Calu3 (cell line): ENCODE measurements around the gene GRAP2. TPM values are rescaled to one million over a fixed set of nuclear protein-coding genes. Genes with fewer than 3 reads are reported as not detected.

ENCODE experiments used
- BruUV-seq: library from RNA; stranded (reverse); fragments of 400-500 nt; replicated peaks from 2 replicates; lab custom pipeline; 2021; lab: Mats Ljungman, UMichigan
- CTCF ChIA-PET: fragments of 300-600 bp; sonication (Branson Sonifier 250); formaldehyde crosslinking; loops from one replicate; lab custom pipeline; 2022; ENCODE audit warnings: antibody characterized with exemption; lab: Charles Lee
- DNase-seq: peaks from one replicate; pipeline ENCODE4 v3.0.0; 2022
- H3K27ac Mint-ChIP-seq: one replicate; pipeline ENCODE4 v1.8.0; 2022; ENCODE audit warnings: mixed read lengths; ENCODE audit not compliant: unreplicated experiment
- H3K27me3 Mint-ChIP-seq: one replicate; pipeline ENCODE4 v1.8.0; 2022; ENCODE audit warnings: mixed read lengths; ENCODE audit not compliant: unreplicated experiment
- H3K36me3 Mint-ChIP-seq: one replicate; pipeline ENCODE4 v1.8.0; 2022; ENCODE audit warnings: mild to moderate bottlenecking, moderate library complexity, mixed read lengths; ENCODE audit not compliant: insufficient read depth, unreplicated experiment
- H3K4me1 Mint-ChIP-seq: one replicate; pipeline ENCODE4 v1.8.0; 2022; ENCODE audit warnings: mild to moderate bottlenecking, low read depth, mixed read lengths; ENCODE audit not compliant: unreplicated experiment
- H3K4me3 Mint-ChIP-seq: one replicate; pipeline ENCODE4 v1.8.0; 2022; ENCODE audit warnings: mild to moderate bottlenecking, low read depth, moderate library complexity, mixed read lengths; ENCODE audit not compliant: unreplicated experiment
- H3K9me3 Mint-ChIP-seq: one replicate; pipeline ENCODE4 v1.8.0; 2022; ENCODE audit warnings: low read depth, mixed read lengths; ENCODE audit not compliant: unreplicated experiment
- intact Hi-C: fragments of 100-400 bp; cut with micrococcal nuclease; formaldehyde crosslinking; loops from one replicate; pipeline ENCODE4 v1.10.0; 2022; ENCODE audit not compliant: unreplicated experiment
- total RNA-seq: library from RNA; stranded (reverse); gene quantifications from 2 replicates; pipeline ENCODE4 v1.2.3, GENCODE V29; 2022
- TF ChIP-seq, protein P1 (sequence below): fragments of 200-600 bp; IDR thresholded peaks from one replicate; pipeline ENCODE4 v1.8.0; 2022; ENCODE audit warnings: antibody characterized with exemption; ENCODE audit not compliant: unreplicated experiment

The GRAP2 gene
- total RNA-seq, 1 experiment from 2014 or later = not detected

DNA sequence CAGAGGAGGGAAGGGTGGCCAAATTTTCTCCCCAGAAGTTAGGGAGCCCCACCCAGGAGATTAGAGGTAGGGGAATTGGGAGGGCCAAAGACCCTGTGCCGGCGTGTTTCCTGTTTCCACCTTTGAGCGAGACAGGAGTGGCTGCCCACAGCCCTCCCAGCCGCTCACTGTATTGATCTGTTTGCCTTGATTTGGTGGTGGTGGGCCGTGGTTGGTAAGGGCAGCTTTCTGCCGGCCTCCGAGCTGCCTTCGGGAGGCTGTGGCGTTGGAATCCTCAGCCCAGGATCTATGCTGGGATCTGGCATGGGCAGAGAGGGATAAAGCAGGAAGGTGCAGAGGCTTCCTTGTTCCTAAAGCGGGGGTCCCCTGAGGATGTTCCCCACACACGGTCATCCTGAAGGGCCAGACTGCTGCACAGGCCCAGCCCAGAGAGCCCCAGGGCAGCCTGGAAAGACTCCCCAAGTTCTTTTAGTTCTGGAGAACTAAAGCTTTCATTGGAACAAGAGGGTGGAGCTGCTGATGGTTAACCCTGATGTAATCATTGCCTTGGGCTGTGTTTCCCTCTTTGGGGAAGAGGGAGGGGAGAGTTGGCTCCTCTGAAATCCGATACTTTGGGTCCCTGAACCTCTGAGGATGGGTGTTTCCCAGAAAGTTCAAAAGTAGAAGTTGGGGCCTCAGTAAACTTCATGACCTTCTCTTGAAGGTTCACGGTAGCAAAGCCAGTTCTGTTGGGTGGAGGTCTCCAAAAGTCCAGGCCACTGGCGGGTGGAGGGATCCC, 101.1 kb downstream of the GRAP2 start:
- Mint-ChIP-seq H3K9me3 (no peaks in the 10 kb centered on the region), H3K27me3 (no peaks in the 10 kb centered on the region), H3K36me3 (peaks cover 28% of the 10 kb centered on the region), H3K27ac (no peak overlapping the region), H3K4me3 (no peak overlapping the region), H3K4me1 (peaks cover 45% of the 10 kb centered on the region)
- CTCF ChIA-PET = interaction anchor here (1.4 kb wide), 1 partner anchor 23 kb away, joined by 3 read pairs; no protein-coding TSS in a partner anchor
- no TSS peak for BruUV-seq
- TF ChIP-seq, protein P1, sequence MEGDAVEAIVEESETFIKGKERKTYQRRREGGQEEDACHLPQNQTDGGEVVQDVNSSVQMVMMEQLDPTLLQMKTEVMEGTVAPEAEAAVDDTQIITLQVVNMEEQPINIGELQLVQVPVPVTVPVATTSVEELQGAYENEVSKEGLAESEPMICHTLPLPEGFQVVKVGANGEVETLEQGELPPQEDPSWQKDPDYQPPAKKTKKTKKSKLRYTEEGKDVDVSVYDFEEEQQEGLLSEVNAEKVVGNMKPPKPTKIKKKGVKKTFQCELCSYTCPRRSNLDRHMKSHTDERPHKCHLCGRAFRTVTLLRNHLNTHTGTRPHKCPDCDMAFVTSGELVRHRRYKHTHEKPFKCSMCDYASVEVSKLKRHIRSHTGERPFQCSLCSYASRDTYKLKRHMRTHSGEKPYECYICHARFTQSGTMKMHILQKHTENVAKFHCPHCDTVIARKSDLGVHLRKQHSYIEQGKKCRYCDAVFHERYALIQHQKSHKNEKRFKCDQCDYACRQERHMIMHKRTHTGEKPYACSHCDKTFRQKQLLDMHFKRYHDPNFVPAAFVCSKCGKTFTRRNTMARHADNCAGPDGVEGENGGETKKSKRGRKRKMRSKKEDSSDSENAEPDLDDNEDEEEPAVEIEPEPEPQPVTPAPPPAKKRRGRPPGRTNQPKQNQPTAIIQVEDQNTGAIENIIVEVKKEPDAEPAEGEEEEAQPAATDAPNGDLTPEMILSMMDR = no peak
- DNase-seq = no peak
- intact Hi-C loops = no loop called here

GRCh38 chr22:40002935-40003715, 102.2 kb downstream of the GRAP2 start:
- peaks cover 25% of the 10 kb centered on the region for H3K36me3 Mint-ChIP-seq
- H3K9me3 Mint-ChIP-seq = no peaks in the 10 kb centered on the region
- peaks cover 33% of the 10 kb centered on the region for H3K4me1 Mint-ChIP-seq
- no peak for DNase-seq
- no TSS peak for BruUV-seq
- no peak overlapping the region for H3K27ac Mint-ChIP-seq
- no peak overlapping the region for H3K4me3 Mint-ChIP-seq
- TF ChIP-seq, protein P1 = no peak
- CTCF ChIA-PET = interaction anchor here (0.5 to 0.8 kb wide), 2 partner anchors 50 to 74 kb away, joined by 3 read pairs; no protein-coding TSS in a partner anchor
- H3K27me3 Mint-ChIP-seq = no peaks in the 10 kb centered on the region
- intact Hi-C loops = no loop called here

- Mint-ChIP-seq H3K27me3 (no peaks in the 10 kb centered on the region), H3K9me3 (no peaks in the 10 kb centered on the region), H3K4me3 (no peak overlapping the region), H3K27ac (no peak overlapping the region), H3K4me1 (peaks cover 16% of the 10 kb centered on the region), H3K36me3 (peaks cover 14% of the 10 kb centered on the region)
- CTCF ChIA-PET = interaction anchor here (0.6 kb wide), 1 partner anchor 948 kb away, joined by 4 read pairs; no protein-coding TSS in a partner anchor
- TF ChIP-seq, protein P1 = no peak
- intact Hi-C loops = no loop called here
- BruUV-seq = no TSS peak
- no peak for DNase-seq
Measured at GRCh38 chr22:40004836-40005235, 104.0 kb downstream of the GRAP2 start.

DNA sequence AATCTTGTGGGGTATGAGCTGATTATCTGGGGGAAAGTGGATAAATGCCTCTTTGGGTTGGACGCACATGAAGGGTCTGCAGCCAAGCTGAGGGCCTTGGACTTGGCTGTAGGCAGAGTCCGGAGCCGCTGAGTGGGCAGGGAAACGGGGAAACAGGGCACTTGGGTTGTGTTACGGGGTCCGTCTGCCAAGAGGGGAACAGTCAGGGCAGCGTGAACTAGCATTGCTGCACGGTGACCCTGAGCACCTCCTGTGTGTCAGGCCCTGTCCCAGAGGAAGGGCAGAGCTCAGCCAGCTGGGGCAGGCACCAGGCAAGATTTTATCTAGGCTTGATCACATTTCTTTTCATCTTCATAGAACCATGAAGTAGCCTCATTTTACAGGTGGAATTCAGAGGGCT, 105.8 kb downstream of the GRAP2 start:
- Mint-ChIP-seq H3K4me3 (no peak overlapping the region), H3K9me3 (no peaks in the 10 kb centered on the region), H3K4me1 (peaks cover 9% of the 10 kb centered on the region), H3K36me3 (peaks cover 10% of the 10 kb centered on the region), H3K27ac (no peak overlapping the region), H3K27me3 (no peaks in the 10 kb centered on the region)
- TF ChIP-seq, protein P1 = no peak
- CTCF ChIA-PET = no interaction called here
- intact Hi-C loops = no loop called here
- BruUV-seq = no TSS peak
- DNase-seq = no peak
